Neural crest cell (in vitro differentiated cells): Measurements from ENCODE around the gene UNK. TPM values are rescaled to one million over a fixed set of nuclear protein-coding genes. Genes with fewer than 3 reads are reported as not detected.

ENCODE experiments used
- DNase-seq: peaks from one replicate; pipeline ENCODE4 v3.0.0; 2021; ENCODE audit warnings: low read depth, mixed read lengths, low spot score
- H3K27ac Mint-ChIP-seq: one replicate; pipeline ENCODE4 v1.8.0; 2021; ENCODE audit warnings: mild to moderate bottlenecking, mixed read lengths; ENCODE audit not compliant: unreplicated experiment
- H3K27me3 Mint-ChIP-seq: 2 replicates; pipeline ENCODE4 v1.8.0; 2021; ENCODE audit warnings: low read depth, mild to moderate bottlenecking, mixed read lengths
- H3K36me3 Mint-ChIP-seq: 2 replicates; pipeline ENCODE4 v1.8.0; 2021; ENCODE audit warnings: low read depth, mild to moderate bottlenecking, mixed read lengths
- H3K4me1 Mint-ChIP-seq: 2 replicates; pipeline ENCODE4 v1.8.0; 2021; ENCODE audit warnings: mixed read lengths
- H3K4me3 Mint-ChIP-seq: one replicate; pipeline ENCODE4 v1.8.0; 2021; ENCODE audit warnings: mild to moderate bottlenecking, mixed read lengths
- H3K9me3 Mint-ChIP-seq: 2 replicates; pipeline ENCODE4 v1.8.0; 2021; ENCODE audit warnings: mixed read lengths
- microRNA-seq: library from miRNA; unstranded; fragments of <30 nt; microRNA quantifications from one replicate; pipeline ENCODE4, GENCODE V29; 2020
- total RNA-seq: library from RNA; stranded (reverse); gene quantifications from 2 replicates; pipeline ENCODE4 v1.2.1, GENCODE V29; 2021
- TF ChIP-seq, protein P1 (sequence below): fragments of 200-600 bp; sonication (generic); conservative IDR thresholded peaks from 2 replicates; pipeline ENCODE4 v1.5.0; 2021; ENCODE audit warnings: antibody characterized with exemption, mild to moderate bottlenecking

Gene UNK
- total RNA-seq, 1 donor from 2014 or later: 49.3 TPM

DNA sequence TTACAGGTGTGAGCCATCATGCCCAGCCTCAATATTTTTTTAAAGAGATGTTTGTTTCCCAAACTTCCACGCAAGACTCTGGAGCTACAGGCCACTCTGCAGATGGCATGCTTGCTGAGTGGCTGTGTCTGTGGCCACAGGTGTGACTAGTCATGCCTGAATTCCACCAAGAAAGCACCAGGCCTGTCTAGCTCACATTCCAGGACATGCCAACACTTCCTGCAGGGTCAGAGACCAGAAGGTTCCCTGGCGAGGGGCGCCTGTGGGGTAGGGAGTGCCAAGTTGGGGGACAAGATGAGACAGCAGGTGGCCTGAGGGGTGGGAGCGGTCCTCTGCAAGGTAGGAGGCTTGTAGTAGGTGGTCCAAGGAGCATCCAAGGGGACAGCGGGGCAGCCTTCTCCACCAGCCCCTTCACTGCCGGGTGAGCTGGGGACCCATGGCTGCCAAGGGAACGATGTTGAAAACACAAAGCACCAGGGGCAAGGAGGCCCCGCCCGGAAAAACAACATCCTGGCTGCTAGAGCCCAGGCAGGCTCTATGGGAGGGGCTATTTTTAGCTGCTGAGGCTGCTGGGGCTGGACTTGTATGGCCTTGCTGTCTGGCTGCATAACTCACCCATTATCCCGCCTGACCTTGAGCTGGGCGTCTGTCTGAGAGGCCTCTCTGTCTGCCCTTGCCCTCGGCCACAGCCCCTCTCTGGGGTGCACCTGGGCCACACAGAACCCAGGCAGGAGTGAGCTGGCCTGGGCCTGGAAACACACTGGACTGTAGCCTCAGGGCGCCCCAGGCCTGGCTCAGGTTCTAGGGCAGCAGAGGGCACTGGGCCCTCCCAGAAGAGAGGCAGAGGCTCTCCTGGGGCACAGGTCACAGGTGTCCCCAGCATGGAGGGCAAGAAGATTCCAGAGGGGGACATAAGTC is 88.1 kb downstream of the UNK start:
- peaks cover 26% of the 10 kb centered on the region for H3K4me1 Mint-ChIP-seq
- TF ChIP-seq, protein P1, sequence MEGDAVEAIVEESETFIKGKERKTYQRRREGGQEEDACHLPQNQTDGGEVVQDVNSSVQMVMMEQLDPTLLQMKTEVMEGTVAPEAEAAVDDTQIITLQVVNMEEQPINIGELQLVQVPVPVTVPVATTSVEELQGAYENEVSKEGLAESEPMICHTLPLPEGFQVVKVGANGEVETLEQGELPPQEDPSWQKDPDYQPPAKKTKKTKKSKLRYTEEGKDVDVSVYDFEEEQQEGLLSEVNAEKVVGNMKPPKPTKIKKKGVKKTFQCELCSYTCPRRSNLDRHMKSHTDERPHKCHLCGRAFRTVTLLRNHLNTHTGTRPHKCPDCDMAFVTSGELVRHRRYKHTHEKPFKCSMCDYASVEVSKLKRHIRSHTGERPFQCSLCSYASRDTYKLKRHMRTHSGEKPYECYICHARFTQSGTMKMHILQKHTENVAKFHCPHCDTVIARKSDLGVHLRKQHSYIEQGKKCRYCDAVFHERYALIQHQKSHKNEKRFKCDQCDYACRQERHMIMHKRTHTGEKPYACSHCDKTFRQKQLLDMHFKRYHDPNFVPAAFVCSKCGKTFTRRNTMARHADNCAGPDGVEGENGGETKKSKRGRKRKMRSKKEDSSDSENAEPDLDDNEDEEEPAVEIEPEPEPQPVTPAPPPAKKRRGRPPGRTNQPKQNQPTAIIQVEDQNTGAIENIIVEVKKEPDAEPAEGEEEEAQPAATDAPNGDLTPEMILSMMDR: no peak
- peak overlapping the region; percentile 35 for H3K27ac Mint-ChIP-seq
- no peak for DNase-seq
- H3K4me3 Mint-ChIP-seq: no peak overlapping the region
- no peaks in the 10 kb centered on the region for H3K36me3 Mint-ChIP-seq
- H3K27me3 Mint-ChIP-seq: peaks cover 21% of the 10 kb centered on the region
- H3K9me3 Mint-ChIP-seq: no peaks in the 10 kb centered on the region

DNA sequence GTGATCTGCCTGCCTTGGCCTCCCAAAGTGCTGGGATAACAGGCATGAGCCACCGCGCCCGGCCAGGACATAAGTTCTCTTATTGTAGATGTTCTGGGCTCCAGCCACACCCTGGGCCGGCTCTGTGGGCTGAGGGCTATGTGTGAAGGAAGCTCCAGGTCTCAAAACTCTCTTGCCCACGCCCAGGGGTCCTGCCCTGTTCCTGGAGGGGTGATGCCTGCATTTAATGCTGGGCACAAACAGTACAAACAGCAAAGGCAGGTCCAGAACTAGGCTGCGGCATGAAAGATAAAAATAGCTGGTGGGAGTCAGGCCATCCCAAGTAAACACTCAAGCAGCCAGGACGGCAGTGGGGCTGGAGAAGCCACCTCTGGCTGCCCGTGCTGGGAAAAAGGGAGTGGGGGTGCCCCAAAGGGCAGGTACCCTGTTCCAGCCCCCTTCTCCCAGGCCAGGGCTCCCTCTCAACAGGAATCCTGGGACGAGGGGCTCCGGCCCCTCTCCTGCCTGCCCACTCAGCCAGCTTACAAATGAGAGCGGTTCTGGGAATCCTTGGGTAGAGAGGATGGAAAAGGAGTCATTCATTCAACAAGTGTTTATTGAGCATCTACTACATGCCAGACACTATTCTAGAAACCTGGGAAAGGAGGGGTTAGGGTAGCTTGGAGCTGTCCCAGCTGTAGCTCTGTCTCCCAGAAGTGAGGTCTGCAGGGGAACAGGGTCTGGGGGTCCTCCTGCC is 89.1 kb downstream of the UNK start:
- TF ChIP-seq, protein P1: no peak
- no peak for DNase-seq
- H3K4me3 Mint-ChIP-seq: no peak overlapping the region
- H3K27me3 Mint-ChIP-seq: peaks cover 26% of the 10 kb centered on the region
- H3K9me3 Mint-ChIP-seq: no peaks in the 10 kb centered on the region
- H3K27ac Mint-ChIP-seq: no peak overlapping the region
- H3K36me3 Mint-ChIP-seq: no peaks in the 10 kb centered on the region
- H3K4me1 Mint-ChIP-seq: peaks cover 25% of the 10 kb centered on the region

DNA sequence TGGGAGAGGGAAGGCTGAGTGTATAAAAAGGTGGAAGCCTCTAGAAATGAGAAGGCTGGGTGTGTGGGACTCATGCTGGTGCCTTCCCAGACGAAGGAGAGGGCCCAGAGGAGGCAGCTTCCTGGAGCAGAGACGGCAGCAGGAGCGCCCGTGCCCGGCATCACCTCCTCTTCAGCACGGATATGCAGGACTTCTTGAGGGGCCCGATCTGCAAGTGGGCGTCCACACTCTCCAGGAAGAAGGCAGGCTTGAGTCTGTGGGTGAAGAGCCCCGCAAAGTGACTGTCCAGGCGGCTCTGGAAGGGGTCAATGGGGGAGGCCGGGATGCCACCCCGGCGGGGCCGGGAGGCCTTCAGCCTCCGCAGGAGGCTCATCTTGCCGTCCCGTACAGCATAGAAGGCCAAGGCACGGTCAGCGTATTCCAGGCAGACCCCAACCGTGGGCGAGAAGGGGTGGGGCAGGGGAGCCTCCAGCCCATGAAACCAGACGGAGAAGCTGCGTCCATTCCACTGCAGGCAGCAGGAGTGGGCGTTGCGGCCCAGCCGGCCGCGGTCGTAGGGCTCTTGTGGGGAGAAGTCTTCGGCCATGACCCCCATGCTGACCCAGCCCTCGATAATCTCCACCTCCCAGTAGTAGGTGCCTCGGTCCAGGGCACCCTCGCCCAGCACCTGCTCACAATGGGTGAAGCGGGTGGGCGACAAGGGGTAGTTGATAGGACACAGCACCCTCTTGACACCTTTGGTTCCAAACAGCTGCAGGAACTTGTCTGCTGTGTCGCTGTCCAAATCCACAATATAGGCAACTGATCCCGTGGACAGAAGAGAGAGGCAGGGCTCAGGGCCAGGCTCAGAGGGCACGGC is 89.9 kb downstream of the UNK start:
- no peak overlapping the region for H3K27ac Mint-ChIP-seq

More for the DNA sequence above, 89.9 kb downstream of the UNK start:
- TF ChIP-seq, protein P1: no peak
- no peak for DNase-seq
- no peaks in the 10 kb centered on the region for H3K9me3 Mint-ChIP-seq
- peaks cover 17% of the 10 kb centered on the region for H3K4me1 Mint-ChIP-seq
- H3K36me3 Mint-ChIP-seq: no peaks in the 10 kb centered on the region
- peaks cover 34% of the 10 kb centered on the region for H3K27me3 Mint-ChIP-seq
- no peak overlapping the region for H3K4me3 Mint-ChIP-seq

Small RNA genes within 50 kb of the gene (microRNA-seq; reads per million reads assigned to microRNA genes)
- gene MIR4738: not detected

Other genes with a start within 250 kb of the UNK start
- gene MYO15B, start 197.0 kb upstream of the UNK start, total RNA-seq: 23.3 and 23.7 TPM in 2 replicates
- 0.32 TPM in 1 of 2 replicates, not detected in the other for gene SMIM5, start 151.4 kb upstream of the UNK start, total RNA-seq
- gene RECQL5, start 117.7 kb upstream of the UNK start, total RNA-seq: 47.3 and 47.5 TPM in 2 replicates
- gene SAP30BP, start 117.5 kb upstream of the UNK start, total RNA-seq: 113 and 123 TPM in 2 replicates
- 0.64 and 1.4 TPM in 2 replicates for gene ITGB4, start 63.3 kb upstream of the UNK start, total RNA-seq
- 11.9 and 13.1 TPM in 2 replicates for gene GALK1, start 19.6 kb upstream of the UNK start, total RNA-seq
- gene UNC13D, start 59.6 kb downstream of the UNK start, total RNA-seq: 1.1 and 3.1 TPM in 2 replicates
- gene WBP2, start 70.5 kb downstream of the UNK start, total RNA-seq: 49.3 and 53.3 TPM in 2 replicates
- gene TRIM47, start 93.8 kb downstream of the UNK start, total RNA-seq: 0.91 and 1.9 TPM in 2 replicates
- gene TRIM65, start 112.1 kb downstream of the UNK start, total RNA-seq: 23.3 and 27.4 TPM in 2 replicates
- gene MRPL38, start 120.1 kb downstream of the UNK start, total RNA-seq: 111 and 115 TPM in 2 replicates
- 21.7 and 25.9 TPM in 2 replicates for gene FBF1, start 156.2 kb downstream of the UNK start, total RNA-seq
- gene ACOX1, start 194.4 kb downstream of the UNK start, total RNA-seq: 19.3 and 22.3 TPM in 2 replicates
- 9.1 and 10.1 TPM in 2 replicates for gene TEN1, start 194.4 kb downstream of the UNK start, total RNA-seq
- 7.9 and 9.4 TPM in 2 replicates for gene CDK3, start 216.0 kb downstream of the UNK start, total RNA-seq
- gene EVPL, start 242.5 kb downstream of the UNK start, total RNA-seq: not detected in 2 replicates